ENCODE data around the gene NACC2.

GRCh38 chr9:136107953-136108647, 13.0 kb upstream of the NACC2 start:
- TF ChIP-seq EZH2 (IDR thresholded peaks at IDR 0.05; ENCODE audit: borderline replicate concordance) (no peak), CTCF (IDR thresholded peaks at IDR 0.05; ENCODE audit: poor library complexity) (no peak), EZH2phosphoT487 (IDR thresholded peaks at IDR 0.05; ENCODE audit: low read depth, severe bottlenecking, unreplicated experiment) (no peak)

Measured in hepatocyte (in vitro differentiated cells).